HCT116 (cell line): ENCODE measurements around the gene FIBP. TPM values are rescaled to one million over a fixed set of nuclear protein-coding genes. Genes with fewer than 3 reads are reported as not detected.

Experiments used
- ATAC-seq: fragments of 200-7000 bp; cut with Tn5 transposase; 2 replicates; pipeline ENCODE4 v1.9.1; 2020; ENCODE audit warnings: mild to moderate bottlenecking, moderate library complexity
- BruUV-seq: library from RNA; stranded (reverse); fragments of 400-500 nt; replicated peaks from 2 replicates; lab custom pipeline; 2021; lab: Mats Ljungman, UMichigan
- CTCF ChIA-PET: fragments of 300-600 bp; sonication (Branson Sonifier 250); formaldehyde crosslinking; loops from one replicate; lab custom pipeline; 2021; ENCODE audit warnings: antibody characterized with exemption; lab: Charles Lee
- POLR2A ChIA-PET: fragments of 300-600, 350-600 bp; sonication (Branson Sonifier 250); formaldehyde crosslinking; loops from one replicate; lab custom pipeline; 2021; ENCODE audit warnings: antibody characterized with exemption; lab: Charles Lee
- RAD21 ChIA-PET, 2 experiments: fragments of 300-600 bp; sonication (Branson Sonifier 250); formaldehyde crosslinking; loops; one replicate each; lab custom pipeline; 2023; ENCODE audit warnings: low total read pairs in 2 of 2; ENCODE audit not compliant: uncharacterized antibody in 2 of 2, unreplicated experiment in 2 of 2, low non-redundant PET in 1 of 2; lab: Charles Lee
- DNase-seq: peaks from one replicate; pipeline ENCODE4 v3.0.0-alpha.2; 2010; ENCODE audit warnings: low read depth, low spot score
- H2AFZ ChIP-seq: fragments of 200-600 bp; shearing (Covaris generic), sonication (generic); 2 replicates; pipeline ENCODE4 v1.6.1; 2017; ENCODE audit warnings: low read depth, mixed run types, mixed read lengths, antibody characterized with exemption, low read length; ENCODE audit not compliant: poor library complexity, severe bottlenecking
- H3K27ac ChIP-seq: 2 replicates; pipeline ENCODE4 v1.5.1; 2012; ENCODE audit warnings: low read depth, low read length
- H3K27me3 ChIP-seq: fragments of 200-600 bp; sonication (generic); 2 replicates; pipeline ENCODE4 v1.6.1; 2016; ENCODE audit warnings: mixed run types, low read length, mixed read lengths; ENCODE audit not compliant: insufficient read depth
- H3K36me3 ChIP-seq, 2 experiments: fragments of 200-500 bp in 1 of 2; fragments of 200-600 bp in 1 of 2; sonication (Bioruptor generic) in 1 of 2; sonication (generic) in 1 of 2; 2 replicates each; pipeline versions ENCODE4 v1.5.1 to v1.6.1; 2014 to 2016; ENCODE audit warnings: low read length in 2 of 2, inconsistent platforms in 1 of 2, mixed read lengths in 1 of 2, mixed run types in 1 of 2; ENCODE audit not compliant: insufficient read depth in 2 of 2, control insufficient read depth in 1 of 2
- H3K4me1 ChIP-seq, 2 experiments: fragments of 200-600 bp in 1 of 2; sonication (generic) in 1 of 2; 2 replicates each; pipeline versions ENCODE4 v1.5.1 to v1.6.1; 2012 to 2017; ENCODE audit warnings: low read length in 2 of 2, inconsistent platforms in 1 of 2, mild to moderate bottlenecking in 1 of 2, mixed read lengths in 1 of 2, mixed run types in 1 of 2, moderate library complexity in 1 of 2; ENCODE audit not compliant: insufficient read depth in 2 of 2, control insufficient read depth in 1 of 2
- H3K4me2 ChIP-seq: fragments of 200-600 bp; sonication (generic); 2 replicates; pipeline ENCODE4 v1.6.1; 2017; ENCODE audit warnings: mixed run types, low read length, mixed read lengths
- H3K4me3 ChIP-seq, 2 experiments: fragments of 200-600 bp in 1 of 2; sonication (generic) in 1 of 2; replicated peaks in 1 of 2; 2 replicates each; pipeline ENCODE4 v1.5.1; 2011 to 2016; ENCODE audit warnings: low read length in 2 of 2, control low read depth in 1 of 2, low read depth in 1 of 2, mild to moderate bottlenecking in 1 of 2, mixed read lengths in 1 of 2, mixed run types in 1 of 2
- H3K79me2 ChIP-seq: fragments of 200-600 bp; sonication (generic); 2 replicates; pipeline ENCODE4 v1.6.1; 2017; ENCODE audit warnings: mild to moderate bottlenecking, mixed run types, low read length, moderate library complexity, mixed read lengths; ENCODE audit not compliant: insufficient read depth
- H3K9ac ChIP-seq: fragments of 200-600 bp; sonication (generic); 2 replicates; pipeline ENCODE4 v1.6.1; 2016; ENCODE audit warnings: low read length, mixed read lengths
- H3K9me2 ChIP-seq: fragments of 200-600 bp; sonication (generic), shearing (Covaris generic); 2 replicates; pipeline ENCODE4 v1.6.1; 2017; ENCODE audit warnings: mixed run types, mild to moderate bottlenecking, moderate library complexity; ENCODE audit not compliant: insufficient read depth
- H3K9me3 ChIP-seq, 2 experiments: fragments of 200-500 bp in 1 of 2; fragments of 200-600 bp in 1 of 2; sonication (Bioruptor generic) in 1 of 2; sonication (generic) in 1 of 2; 2 replicates each; pipeline ENCODE4 v1.6.1; 2014 to 2017; ENCODE audit warnings: low read length in 2 of 2, mixed read lengths in 2 of 2, inconsistent platforms in 1 of 2, low read depth in 1 of 2, mild to moderate bottlenecking in 1 of 2, mixed run types in 1 of 2, moderate library complexity in 1 of 2; ENCODE audit not compliant: control insufficient read depth in 1 of 2, insufficient read depth in 1 of 2
- H4K20me1 ChIP-seq: fragments of 200-600 bp; sonication (generic), shearing (Covaris generic); 2 replicates; pipeline ENCODE4 v1.6.1; 2017; ENCODE audit warnings: mixed run types, mild to moderate bottlenecking, moderate library complexity; ENCODE audit not compliant: insufficient read depth
- EGR1 ChIP-seq: IDR thresholded peaks from 2 replicates; pipeline ENCODE4 v1.6.1; 2012; ENCODE audit warnings: low read depth
- FOSL1 ChIP-seq: IDR thresholded peaks from 2 replicates; pipeline ENCODE4 v1.6.1; 2012; ENCODE audit warnings: low read depth
- POLR2A ChIP-seq: IDR thresholded peaks from 2 replicates; pipeline ENCODE4 v1.7.0; 2011; ENCODE audit warnings: borderline replicate concordance; ENCODE audit not compliant: insufficient read depth, insufficient read length; ENCODE audit errors: extremely low read depth
- YY1 ChIP-seq: IDR thresholded peaks from 2 replicates; pipeline ENCODE4 v1.6.1; 2011; ENCODE audit warnings: low read length, low read depth, moderate library complexity, mild to moderate bottlenecking; ENCODE audit not compliant: insufficient replicate concordance; ENCODE audit errors: extremely low read depth
- ZNF274 ChIP-seq: fragments of 200-500 bp; sonication (Bioruptor generic); IDR thresholded peaks from 2 replicates; pipeline ENCODE4 v1.6.1; 2014; ENCODE audit warnings: mild to moderate bottlenecking, low read depth, low read length, inconsistent platforms
- intact Hi-C: fragments of 100-400 bp; cut with micrococcal nuclease; formaldehyde crosslinking; loops from 2 replicates; pipeline ENCODE4 v1.10.0; 2022
- total RNA-seq: library from RNA; stranded (reverse); gene quantifications from one replicate; pipeline ENCODE4 v1.2.1, GENCODE V29; 2021; ENCODE audit not compliant: unreplicated experiment
- TF ChIP-seq, protein P1 (sequence below): IDR thresholded peaks from 2 replicates; pipeline ENCODE4 v1.6.1; 2011; ENCODE audit warnings: mild to moderate bottlenecking, low read length, moderate library complexity; ENCODE audit not compliant: insufficient replicate concordance; ENCODE audit errors: extremely low read depth
- TF ChIP-seq, protein P2 (sequence below): IDR thresholded peaks from 2 replicates; pipeline ENCODE4 v1.6.1; 2012; ENCODE audit warnings: low read depth
- TF ChIP-seq, protein P3 (sequence below): IDR thresholded peaks from 2 replicates; pipeline ENCODE4 v1.6.1; 2012

The FIBP gene
- total RNA-seq, 1 experiment from 2014 or later, result 96.0 TPM

DNA sequence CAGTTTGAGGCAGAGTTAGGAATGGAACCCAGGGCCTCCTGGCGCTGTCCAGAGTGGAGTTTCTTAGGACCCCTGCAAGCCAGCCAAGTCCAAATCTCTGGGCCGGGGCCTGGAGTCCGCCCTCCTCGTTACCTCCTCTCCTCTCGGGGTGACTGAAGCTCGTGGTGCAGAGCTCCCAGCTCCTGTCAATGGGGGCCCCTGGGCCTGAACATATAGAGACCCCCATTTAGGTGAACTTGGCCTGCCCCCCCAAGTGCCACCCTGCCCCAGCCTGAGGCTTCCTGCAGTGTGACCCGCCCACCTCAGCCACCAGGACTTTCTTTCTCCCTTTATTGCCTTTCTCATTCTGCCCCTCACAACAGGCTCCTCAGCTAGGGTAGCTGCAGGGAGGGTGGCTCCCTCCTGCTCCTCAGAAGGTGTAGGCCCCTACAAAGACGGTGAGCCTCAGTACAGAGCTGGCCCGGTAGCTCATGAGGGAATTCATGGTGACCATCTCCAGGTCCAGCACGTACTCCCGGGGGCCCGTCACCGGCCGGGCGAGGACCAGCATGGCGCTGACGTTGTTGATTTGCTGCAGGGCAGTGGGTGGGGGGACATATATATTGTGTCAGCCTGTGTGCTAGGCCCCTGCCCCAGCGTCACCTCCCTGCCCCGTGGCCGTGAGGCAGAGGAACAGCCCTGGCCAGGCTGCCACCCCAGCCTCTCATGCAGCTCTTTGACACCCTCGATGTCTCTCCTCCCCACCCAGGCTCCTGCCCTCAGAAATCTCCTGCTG is 21.6 kb downstream of the FIBP start:
- Histone ChIP-seq H2AFZ (no peak overlapping the region), H3K9ac (no peak overlapping the region), H3K36me3 (peaks cover 7 to 18% of the 10 kb centered on the region in 2 experiments; a peak in 3 of 4 replicates), H3K9me3 (no peaks in the 10 kb centered on the region), H3K4me2 (no peak overlapping the region), H3K27me3 (no peaks in the 10 kb centered on the region), H4K20me1 (no peaks in the 10 kb centered on the region), H3K9me2 (no peaks in the 10 kb centered on the region), H3K79me2 (peaks cover 12% of the 10 kb centered on the region), H3K4me3 (no peak overlapping the region), H3K27ac (no peak overlapping the region), H3K4me1 (peaks cover 6 to 7% of the 10 kb centered on the region in 2 experiments)
- RAD21 ChIA-PET, result no interaction called here
- TF ChIP-seq POLR2A (no peak), YY1 (no peak), EGR1 (no peak), FOSL1 (no peak), ZNF274 (no peak)
- TF ChIP-seq, protein P1, sequence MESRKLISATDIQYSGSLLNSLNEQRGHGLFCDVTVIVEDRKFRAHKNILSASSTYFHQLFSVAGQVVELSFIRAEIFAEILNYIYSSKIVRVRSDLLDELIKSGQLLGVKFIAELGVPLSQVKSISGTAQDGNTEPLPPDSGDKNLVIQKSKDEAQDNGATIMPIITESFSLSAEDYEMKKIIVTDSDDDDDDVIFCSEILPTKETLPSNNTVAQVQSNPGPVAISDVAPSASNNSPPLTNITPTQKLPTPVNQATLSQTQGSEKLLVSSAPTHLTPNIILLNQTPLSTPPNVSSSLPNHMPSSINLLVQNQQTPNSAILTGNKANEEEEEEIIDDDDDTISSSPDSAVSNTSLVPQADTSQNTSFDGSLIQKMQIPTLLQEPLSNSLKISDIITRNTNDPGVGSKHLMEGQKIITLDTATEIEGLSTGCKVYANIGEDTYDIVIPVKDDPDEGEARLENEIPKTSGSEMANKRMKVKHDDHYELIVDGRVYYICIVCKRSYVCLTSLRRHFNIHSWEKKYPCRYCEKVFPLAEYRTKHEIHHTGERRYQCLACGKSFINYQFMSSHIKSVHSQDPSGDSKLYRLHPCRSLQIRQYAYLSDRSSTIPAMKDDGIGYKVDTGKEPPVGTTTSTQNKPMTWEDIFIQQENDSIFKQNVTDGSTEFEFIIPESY, result no peak
- TF ChIP-seq, protein P2, sequence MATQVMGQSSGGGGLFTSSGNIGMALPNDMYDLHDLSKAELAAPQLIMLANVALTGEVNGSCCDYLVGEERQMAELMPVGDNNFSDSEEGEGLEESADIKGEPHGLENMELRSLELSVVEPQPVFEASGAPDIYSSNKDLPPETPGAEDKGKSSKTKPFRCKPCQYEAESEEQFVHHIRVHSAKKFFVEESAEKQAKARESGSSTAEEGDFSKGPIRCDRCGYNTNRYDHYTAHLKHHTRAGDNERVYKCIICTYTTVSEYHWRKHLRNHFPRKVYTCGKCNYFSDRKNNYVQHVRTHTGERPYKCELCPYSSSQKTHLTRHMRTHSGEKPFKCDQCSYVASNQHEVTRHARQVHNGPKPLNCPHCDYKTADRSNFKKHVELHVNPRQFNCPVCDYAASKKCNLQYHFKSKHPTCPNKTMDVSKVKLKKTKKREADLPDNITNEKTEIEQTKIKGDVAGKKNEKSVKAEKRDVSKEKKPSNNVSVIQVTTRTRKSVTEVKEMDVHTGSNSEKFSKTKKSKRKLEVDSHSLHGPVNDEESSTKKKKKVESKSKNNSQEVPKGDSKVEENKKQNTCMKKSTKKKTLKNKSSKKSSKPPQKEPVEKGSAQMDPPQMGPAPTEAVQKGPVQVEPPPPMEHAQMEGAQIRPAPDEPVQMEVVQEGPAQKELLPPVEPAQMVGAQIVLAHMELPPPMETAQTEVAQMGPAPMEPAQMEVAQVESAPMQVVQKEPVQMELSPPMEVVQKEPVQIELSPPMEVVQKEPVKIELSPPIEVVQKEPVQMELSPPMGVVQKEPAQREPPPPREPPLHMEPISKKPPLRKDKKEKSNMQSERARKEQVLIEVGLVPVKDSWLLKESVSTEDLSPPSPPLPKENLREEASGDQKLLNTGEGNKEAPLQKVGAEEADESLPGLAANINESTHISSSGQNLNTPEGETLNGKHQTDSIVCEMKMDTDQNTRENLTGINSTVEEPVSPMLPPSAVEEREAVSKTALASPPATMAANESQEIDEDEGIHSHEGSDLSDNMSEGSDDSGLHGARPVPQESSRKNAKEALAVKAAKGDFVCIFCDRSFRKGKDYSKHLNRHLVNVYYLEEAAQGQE, result no peak
- TF ChIP-seq, protein P3, sequence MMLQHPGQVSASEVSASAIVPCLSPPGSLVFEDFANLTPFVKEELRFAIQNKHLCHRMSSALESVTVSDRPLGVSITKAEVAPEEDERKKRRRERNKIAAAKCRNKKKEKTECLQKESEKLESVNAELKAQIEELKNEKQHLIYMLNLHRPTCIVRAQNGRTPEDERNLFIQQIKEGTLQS, result no peak
- no peak for DNase-seq
- ATAC-seq, result no peak
- POLR2A ChIA-PET, result interaction anchor here (1.3 kb wide), 1 partner anchor 23 kb away, joined by 4 read pairs; the partner anchor contains the start of gene CCDC85B
- intact Hi-C loops, result no loop called here
- CTCF ChIA-PET, result no interaction called here
- BruUV-seq, result no TSS peak
